Rectal smooth muscle tissue (tissue), 1 donor: ENCODE data around the gene CKMT1B.
"Not testable (repeated sequence)": the region's sequence is repeated elsewhere in the genome, so short reads cannot be mapped to it uniquely, and the experiment has no call there.

Experiments
- H3K27ac ChIP-seq: one replicate; pipeline ENCODE4 v1.7.0; 2013; ENCODE audit warnings: low read depth, low read length, inconsistent platforms
- H3K27me3 ChIP-seq: one replicate; pipeline ENCODE4 v1.7.0; 2013; ENCODE audit warnings: low read length; ENCODE audit not compliant: control insufficient read depth, insufficient read depth
- H3K36me3 ChIP-seq: one replicate; pipeline ENCODE4 v1.7.0; 2013; ENCODE audit warnings: low read length; ENCODE audit not compliant: control insufficient read depth, insufficient read depth
- H3K4me1 ChIP-seq: one replicate; pipeline ENCODE4 v1.7.0; 2013; ENCODE audit warnings: low read length; ENCODE audit not compliant: control insufficient read depth, insufficient read depth
- H3K4me3 ChIP-seq: one replicate; pipeline ENCODE4 v1.7.0; 2013; ENCODE audit warnings: low read length
- H3K9ac ChIP-seq: one replicate; pipeline ENCODE4 v1.7.0; 2013; ENCODE audit warnings: low read length

CKMT1B gene

DNA sequence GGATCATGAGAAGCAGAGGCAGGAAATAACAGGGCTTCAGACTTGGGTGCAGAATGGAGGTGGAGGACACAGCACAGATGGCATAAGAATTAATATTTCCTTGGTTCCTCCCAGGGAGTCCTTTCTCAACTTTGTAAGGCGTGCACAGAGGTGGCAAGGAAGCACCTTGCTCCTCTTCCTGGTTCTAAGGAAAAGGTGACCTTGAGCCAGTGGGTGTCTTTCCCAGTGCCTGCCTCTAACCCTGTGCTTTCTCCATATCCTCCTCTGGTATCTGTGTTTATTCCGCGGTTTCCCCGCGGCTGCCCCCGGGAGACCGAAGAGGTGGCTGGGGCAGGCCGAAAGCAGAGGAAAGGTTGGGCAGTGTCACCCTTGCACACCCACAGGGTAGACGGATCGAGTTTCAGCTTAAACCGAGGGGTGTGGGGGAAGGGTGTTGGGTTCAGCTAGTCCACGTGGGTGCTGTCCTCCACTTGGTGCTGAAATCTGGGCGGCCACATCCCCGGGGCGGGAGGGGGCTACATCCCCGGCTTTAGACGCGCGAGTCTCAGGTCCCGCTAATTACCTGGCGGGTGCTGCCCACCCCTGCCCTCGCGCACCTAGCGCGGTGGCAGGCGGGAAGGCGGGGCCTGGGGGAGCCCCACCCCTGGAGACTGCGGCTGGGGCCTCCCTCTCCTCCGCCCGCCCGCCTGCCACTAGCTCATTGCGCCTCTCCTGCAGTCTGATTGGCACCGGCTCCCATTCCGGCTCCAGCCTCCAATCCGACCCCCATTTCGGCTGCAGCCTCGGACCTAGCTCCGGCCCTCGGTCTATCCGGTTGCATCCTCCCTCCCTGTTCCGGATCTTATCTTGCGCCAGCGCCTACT lies at the start of gene CKMT1B:
CKMT1B (plus strand) TSS at position 700 of the 863 bp plus-strand sequence. CDS start 192 bp downstream, outside the sequence.
- not testable (repeated sequence) for H3K4me1 ChIP-seq, H3K9ac ChIP-seq, H3K4me3 ChIP-seq, H3K36me3 ChIP-seq, H3K27me3 ChIP-seq, H3K27ac ChIP-seq

- Histone ChIP-seq H3K9ac (no peak overlapping the region), H3K4me3 (no peak overlapping the region), H3K4me1 (no peaks in the 10 kb centered on the region), H3K36me3 (no peaks in the 10 kb centered on the region), H3K27ac (no peak overlapping the region), H3K27me3 (no peaks in the 10 kb centered on the region)
These were observed 49.6 kb upstream of the CKMT1B start for GRCh38 chr15:43544266-43544665.

DNA sequence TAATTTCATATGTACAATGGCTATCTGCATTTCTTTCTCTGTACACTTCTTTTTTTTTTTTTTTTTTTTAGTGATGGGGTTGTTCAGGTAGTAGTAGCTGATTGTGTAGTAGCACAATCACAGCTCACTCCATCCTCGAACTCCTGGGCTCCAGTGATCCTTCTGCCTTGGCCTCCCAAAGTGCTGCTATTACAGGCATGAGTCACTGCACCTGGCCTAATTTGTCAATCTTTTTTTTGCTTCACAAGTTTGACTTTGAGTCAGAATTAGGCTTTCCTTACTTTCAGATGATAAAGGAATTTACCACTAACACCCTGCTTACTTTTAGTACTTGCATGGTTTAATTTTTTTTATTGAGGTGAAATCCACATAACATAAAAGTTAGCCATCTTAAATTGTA lies 48.4 kb upstream of the CKMT1B start:
- H3K36me3 ChIP-seq: no peaks in the 10 kb centered on the region
- H3K4me3 ChIP-seq: no peak overlapping the region
- no peak overlapping the region for H3K9ac ChIP-seq
- no peaks in the 10 kb centered on the region for H3K4me1 ChIP-seq
- no peak overlapping the region for H3K27ac ChIP-seq
- no peaks in the 10 kb centered on the region for H3K27me3 ChIP-seq

DNA sequence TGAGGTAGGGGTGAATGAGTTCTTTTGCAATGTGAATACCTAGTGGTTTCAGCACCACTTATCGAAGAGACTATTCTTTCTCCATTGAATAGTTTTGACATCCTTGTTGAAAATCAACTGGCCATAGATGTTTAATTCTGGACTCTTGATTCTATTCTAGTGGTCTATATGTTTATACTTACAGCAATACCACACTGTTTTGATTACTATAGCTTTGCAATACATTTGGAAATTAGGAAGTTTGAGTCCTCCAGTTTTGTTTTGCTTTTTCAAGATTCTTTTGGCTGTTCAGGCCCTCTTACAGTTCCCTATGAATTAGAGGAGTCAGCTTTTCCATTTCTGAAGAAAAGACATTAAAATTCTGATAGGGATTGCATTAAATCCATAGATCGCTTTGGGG lies 46.3 kb upstream of the CKMT1B start:
- Histone ChIP-seq H3K9ac (no peak overlapping the region), H3K27me3 (no peaks in the 10 kb centered on the region), H3K36me3 (no peaks in the 10 kb centered on the region), H3K4me3 (no peak overlapping the region), H3K4me1 (no peaks in the 10 kb centered on the region), H3K27ac (no peak overlapping the region)

DNA sequence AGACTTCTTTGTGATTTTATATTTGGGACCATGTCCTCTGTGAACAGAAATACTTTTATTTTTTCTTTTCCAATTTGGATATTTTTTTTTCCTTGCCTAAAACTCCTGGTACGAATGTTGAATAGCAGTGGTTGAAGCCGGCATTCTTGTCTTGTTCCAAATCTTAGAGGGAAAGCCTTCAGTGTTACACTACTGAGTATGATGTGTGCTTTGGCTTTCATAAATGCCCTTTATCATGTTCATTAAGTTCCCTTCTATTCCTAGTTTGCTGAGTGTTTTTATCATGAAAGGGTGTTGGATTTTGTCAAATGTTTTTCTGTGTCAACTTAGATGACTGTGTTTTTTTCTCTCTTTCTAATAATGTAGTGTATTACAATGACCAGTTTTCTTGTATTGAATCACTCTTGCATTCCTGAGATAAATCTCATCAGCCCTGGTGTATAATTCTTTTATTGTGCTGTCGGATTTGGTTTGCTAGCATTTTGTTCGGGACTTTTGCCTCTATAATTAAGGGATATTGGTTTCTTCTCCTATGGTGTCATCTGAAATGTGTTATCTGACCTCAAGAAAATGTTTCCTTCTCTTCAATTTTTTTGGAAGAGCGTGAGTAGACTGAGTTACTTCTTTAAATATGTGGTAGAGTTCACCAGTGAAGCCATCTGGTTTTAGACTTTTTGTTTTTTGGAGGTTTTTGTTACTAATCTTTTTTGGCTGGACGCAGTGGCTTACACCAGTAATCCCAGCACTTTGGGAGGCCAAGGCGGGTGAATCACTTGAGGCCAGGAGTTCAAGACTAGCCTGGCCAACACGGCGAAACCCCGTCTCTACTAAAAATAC lies 43.1 kb upstream of the CKMT1B start:
- H3K4me1 ChIP-seq: no peaks in the 10 kb centered on the region
- no peaks in the 10 kb centered on the region for H3K36me3 ChIP-seq
- H3K4me3 ChIP-seq: no peak overlapping the region
- no peaks in the 10 kb centered on the region for H3K27me3 ChIP-seq
- no peak overlapping the region for H3K27ac ChIP-seq
- H3K9ac ChIP-seq: no peak overlapping the region

DNA sequence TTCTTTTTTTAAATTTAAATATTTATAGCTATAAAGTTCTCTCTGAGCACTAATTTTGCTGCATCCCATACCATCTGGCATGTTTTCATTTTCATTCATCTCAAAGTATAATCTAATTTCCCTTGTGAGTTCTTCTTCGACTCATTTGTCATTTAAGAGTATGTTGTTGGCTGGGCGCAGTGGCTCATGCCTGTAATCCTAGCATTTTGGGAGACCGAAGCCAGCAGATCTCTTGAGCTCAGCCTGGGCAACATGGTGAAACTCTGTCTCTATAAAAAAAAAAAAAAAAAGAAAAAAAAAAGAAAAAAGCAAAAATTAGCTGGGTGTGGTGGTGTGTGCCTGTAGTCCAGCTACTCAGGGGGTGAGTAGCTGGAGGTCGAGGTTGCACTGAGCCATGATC lies 41.6 kb upstream of the CKMT1B start:
- H3K4me1 ChIP-seq: no peaks in the 10 kb centered on the region
- no peak overlapping the region for H3K27ac ChIP-seq
- H3K27me3 ChIP-seq: no peaks in the 10 kb centered on the region
- no peak overlapping the region for H3K9ac ChIP-seq
- H3K36me3 ChIP-seq: peaks cover 2% of the 10 kb centered on the region
- no peak overlapping the region for H3K4me3 ChIP-seq

GRCh38 chr15:43552986-43553385 lies 40.8 kb upstream of the CKMT1B start:
- Histone ChIP-seq H3K36me3 (peaks cover 2% of the 10 kb centered on the region), H3K4me3 (no peak overlapping the region), H3K27ac (no peak overlapping the region), H3K4me1 (no peaks in the 10 kb centered on the region), H3K27me3 (no peaks in the 10 kb centered on the region), H3K9ac (no peak overlapping the region)

- not testable (repeated sequence) for H3K27ac ChIP-seq, H3K9ac ChIP-seq, H3K4me3 ChIP-seq, H3K4me1 ChIP-seq, H3K27me3 ChIP-seq, H3K36me3 ChIP-seq
These were observed 31.1 kb upstream of the CKMT1B start for GRCh38 chr15:43562753-43563152.

- not testable (repeated sequence) for H3K27me3 ChIP-seq, H3K9ac ChIP-seq, H3K4me3 ChIP-seq, H3K4me1 ChIP-seq, H3K36me3 ChIP-seq, H3K27ac ChIP-seq
These were observed 30.0 kb upstream of the CKMT1B start for GRCh38 chr15:43563793-43564192.

GRCh38 chr15:43566615-43567014 lies 27.2 kb upstream of the CKMT1B start:
- H3K9ac ChIP-seq, H3K4me3 ChIP-seq, H3K27ac ChIP-seq, H3K4me1 ChIP-seq, H3K36me3 ChIP-seq, H3K27me3 ChIP-seq: not testable (repeated sequence)

DNA sequence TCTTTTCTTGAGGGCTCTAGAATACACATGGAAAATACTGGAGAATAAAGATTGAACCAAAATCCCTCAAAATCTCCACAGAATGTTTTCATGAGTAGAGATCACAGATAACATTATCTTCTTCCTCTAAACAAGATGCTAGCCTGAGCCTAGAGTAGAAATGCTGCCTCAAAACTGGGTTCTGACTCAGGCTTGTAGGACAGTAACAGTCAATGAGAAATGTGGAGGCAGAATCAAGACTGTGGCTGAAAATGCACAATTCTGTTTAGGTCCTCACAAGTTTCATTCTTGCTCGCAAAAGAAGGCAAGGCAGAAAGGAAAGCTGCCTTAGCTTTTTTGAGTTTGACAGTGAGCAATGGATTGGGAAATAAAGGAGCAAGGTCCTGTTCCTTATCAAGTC lies 19.2 kb upstream of the CKMT1B start:
- H3K27me3 ChIP-seq, H3K36me3 ChIP-seq, H3K4me3 ChIP-seq, H3K27ac ChIP-seq, H3K9ac ChIP-seq, H3K4me1 ChIP-seq: not testable (repeated sequence)

GRCh38 chr15:43589778-43590466 lies 3.9 kb upstream of the CKMT1B start, which contains the start of gene PPIP5K1:
TSS of gene PPIP5K1 (minus strand) at chr15:43590208. CDS start at chr15:43584504, 5,704 bp downstream.
- H3K9ac ChIP-seq, H3K27me3 ChIP-seq, H3K36me3 ChIP-seq, H3K27ac ChIP-seq, H3K4me3 ChIP-seq, H3K4me1 ChIP-seq: not testable (repeated sequence)
